Stimulated activated CD8-positive, alpha-beta memory T cell treated with anti-CD3 and anti-CD28 coated beads, Interleukin-7, amount 100 ng/mL, for 24 hours (primary cell): ENCODE data around the gene VWA1.
"Not testable (repeated sequence)": the region's sequence is repeated elsewhere in the genome, so short reads cannot be mapped to it uniquely, and the experiment has no call there.

Source experiments
- DNase-seq: peaks from one replicate; pipeline ENCODE4 v3.0.0-alpha.2; 2020; ENCODE audit warnings: low read depth

Gene VWA1

GRCh38 chr1:1485755-1486317 lies 50.3 kb downstream of the VWA1 start:
- DNase-seq = not testable (repeated sequence)

DNA sequence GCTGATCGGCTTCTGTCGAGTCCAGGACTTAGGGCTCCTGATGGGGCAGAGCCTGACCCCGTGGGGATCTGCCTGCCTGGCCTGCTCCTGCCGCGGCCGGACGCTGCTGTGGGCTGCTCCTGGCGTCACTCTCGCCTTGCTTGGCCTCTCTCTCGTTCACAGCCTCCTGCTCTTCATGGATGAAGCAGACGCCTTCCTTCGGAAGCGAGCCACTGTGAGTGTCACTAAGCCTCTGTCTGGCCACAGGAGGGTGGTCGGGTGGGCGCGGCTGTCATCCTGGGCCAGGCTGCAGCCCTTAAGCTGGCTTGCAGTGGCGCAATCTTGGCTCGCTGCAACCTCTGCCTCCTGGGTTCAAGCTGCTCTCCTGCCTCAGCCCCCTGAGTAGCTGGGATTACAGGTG lies 52.2 kb downstream of the VWA1 start:
- no peak for DNase-seq

DNA sequence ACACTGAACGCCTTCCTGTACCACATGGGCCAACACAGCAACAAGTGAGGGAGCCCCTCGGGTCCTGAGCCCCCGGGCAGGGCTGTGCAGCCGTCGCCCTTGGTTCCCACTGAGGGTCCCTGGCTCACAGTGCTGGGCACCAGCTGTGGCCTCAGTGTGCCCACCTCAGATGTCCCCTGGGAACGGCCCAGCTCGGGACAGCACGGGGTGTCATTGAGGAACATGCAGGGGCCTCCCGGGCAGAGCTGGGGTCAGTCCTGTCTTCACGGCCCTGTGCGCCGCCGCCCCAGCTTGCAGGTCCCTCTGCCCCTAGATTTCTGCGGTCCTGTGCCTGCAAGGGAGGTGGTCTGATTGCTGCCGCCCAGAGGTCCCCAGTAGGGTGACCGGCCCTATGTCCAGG lies 53.7 kb downstream of the VWA1 start:
- no peak for DNase-seq

DNA sequence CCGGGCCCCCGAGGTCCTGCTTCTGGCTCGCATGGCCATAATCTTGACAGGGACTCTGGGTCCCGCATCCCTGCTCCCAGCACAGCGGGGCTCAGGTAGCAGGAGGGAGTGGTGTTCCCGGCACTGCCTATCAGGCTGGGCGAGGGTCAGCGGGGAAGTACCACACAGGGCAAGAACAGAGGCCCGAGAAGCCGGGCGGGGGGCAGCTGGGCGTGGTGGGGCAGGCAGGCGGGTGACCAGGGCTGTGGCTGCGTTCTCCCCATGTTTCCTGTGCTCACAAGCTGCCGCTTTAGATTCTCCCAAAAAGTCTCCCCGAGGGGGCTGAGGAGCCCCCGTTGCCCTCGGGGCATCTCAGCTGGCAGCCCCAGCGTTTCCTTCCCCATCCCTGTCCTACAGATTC lies 54.4 kb downstream of the VWA1 start:
- no peak for DNase-seq

- DNase-seq = no peak
Measured at GRCh38 chr1:1490633-1491230, 55.2 kb downstream of the VWA1 start.

DNA sequence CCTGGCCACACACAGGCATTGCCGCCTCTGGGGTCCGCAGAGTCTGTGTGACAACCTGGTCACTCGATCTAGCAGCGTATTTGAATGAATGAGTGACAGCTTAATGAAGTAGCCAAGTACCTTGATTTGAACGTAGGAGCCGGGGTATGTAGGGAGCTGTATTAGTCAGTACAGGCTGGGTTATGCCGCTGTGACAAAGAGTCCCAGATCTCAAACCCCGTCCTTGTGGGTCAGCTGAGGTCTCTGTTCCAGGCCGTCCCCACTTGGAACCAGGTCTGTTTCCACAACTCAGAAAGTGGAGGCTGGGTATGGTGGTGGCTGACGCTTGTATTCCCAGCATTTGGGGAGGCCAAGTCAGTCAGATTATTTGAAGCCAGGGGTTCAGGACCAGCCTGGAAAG lies 56.1 kb downstream of the VWA1 start:
- DNase-seq = no peak
